Measurements from ENCODE around the gene ZNF438.

Gene ZNF438

GRCh38 chr10:30853066-30853465, 178.6 kb downstream of the ZNF438 start:
- Histone ChIP-seq H4K20me1 (ENCODE audit: insufficient read depth) (no peaks in the 10 kb centered on the region), H3K4me2 (no peak overlapping the region), H3K27ac (no peak overlapping the region), H3K27me3 (ENCODE audit: insufficient read depth, low read depth) (no peaks in the 10 kb centered on the region), H3K9ac (no peak overlapping the region), H3K79me2 (ENCODE audit: insufficient read depth, low read depth) (no peaks in the 10 kb centered on the region), H2AFZ (ENCODE audit: low read depth) (no peak overlapping the region), H3K36me3 (ENCODE audit: insufficient read depth) (no peaks in the 10 kb centered on the region), H3K4me1 (ENCODE audit: low read depth, poor library complexity, severe bottlenecking) (no peaks in the 10 kb centered on the region), H3K4me3 (IDR thresholded peaks at IDR 0.05; ENCODE audit: insufficient read depth, low read depth, low read length) (no peak overlapping the region)
- no peak for TF ChIP-seq CTCF (conservative IDR thresholded peaks at IDR 0.05; ENCODE audit: low read depth, low read length)

GRCh38 chr10:30850776-30851175, 180.9 kb downstream of the ZNF438 start:
- Histone ChIP-seq H3K9ac (no peak overlapping the region), H2AFZ (ENCODE audit: low read depth) (no peak overlapping the region), H3K4me2 (no peak overlapping the region), H3K36me3 (ENCODE audit: insufficient read depth) (no peaks in the 10 kb centered on the region), H3K27ac (no peak overlapping the region), H3K79me2 (ENCODE audit: insufficient read depth, low read depth) (no peaks in the 10 kb centered on the region), H3K4me1 (ENCODE audit: low read depth, poor library complexity, severe bottlenecking) (no peaks in the 10 kb centered on the region), H3K27me3 (ENCODE audit: insufficient read depth, low read depth) (no peaks in the 10 kb centered on the region), H3K4me3 (IDR thresholded peaks at IDR 0.05; ENCODE audit: insufficient read depth, low read depth, low read length) (no peak overlapping the region), H4K20me1 (ENCODE audit: insufficient read depth) (no peaks in the 10 kb centered on the region)
- TF ChIP-seq CTCF (conservative IDR thresholded peaks at IDR 0.05; ENCODE audit: low read depth, low read length) = no peak

- H3K27ac ChIP-seq = no peak overlapping the region
- no peaks in the 10 kb centered on the region for H3K4me1 ChIP-seq (ENCODE audit: low read depth, poor library complexity, severe bottlenecking)
- H3K4me3 ChIP-seq (IDR thresholded peaks at IDR 0.05; ENCODE audit: insufficient read depth, low read depth, low read length) = no peak overlapping the region
- H3K4me2 ChIP-seq = no peak overlapping the region
- no peaks in the 10 kb centered on the region for H3K79me2 ChIP-seq (ENCODE audit: insufficient read depth, low read depth)
- H2AFZ ChIP-seq (ENCODE audit: low read depth) = no peak overlapping the region
- H3K9ac ChIP-seq = no peak overlapping the region
- no peaks in the 10 kb centered on the region for H3K36me3 ChIP-seq (ENCODE audit: insufficient read depth)
- TF ChIP-seq CTCF (conservative IDR thresholded peaks at IDR 0.05; ENCODE audit: low read depth, low read length) = no peak
- H4K20me1 ChIP-seq (ENCODE audit: insufficient read depth) = no peaks in the 10 kb centered on the region
- no peaks in the 10 kb centered on the region for H3K27me3 ChIP-seq (ENCODE audit: insufficient read depth, low read depth)
Observed at GRCh38 chr10:30849231-30850035, 182.2 kb downstream of the ZNF438 start.

- no peak overlapping the region for H3K4me2 ChIP-seq
- no peak overlapping the region for H3K4me3 ChIP-seq (IDR thresholded peaks at IDR 0.05; ENCODE audit: insufficient read depth, low read depth, low read length)
- no peaks in the 10 kb centered on the region for H3K79me2 ChIP-seq (ENCODE audit: insufficient read depth, low read depth)
- H3K4me1 ChIP-seq (ENCODE audit: low read depth, poor library complexity, severe bottlenecking) = no peaks in the 10 kb centered on the region
- TF ChIP-seq CTCF (conservative IDR thresholded peaks at IDR 0.05; ENCODE audit: low read depth, low read length) = no peak
- no peak overlapping the region for H3K9ac ChIP-seq
- no peak overlapping the region for H3K27ac ChIP-seq
- H2AFZ ChIP-seq (ENCODE audit: low read depth) = no peak overlapping the region
- H3K36me3 ChIP-seq (ENCODE audit: insufficient read depth) = no peaks in the 10 kb centered on the region
- no peaks in the 10 kb centered on the region for H3K27me3 ChIP-seq (ENCODE audit: insufficient read depth, low read depth)
- H4K20me1 ChIP-seq (ENCODE audit: insufficient read depth) = no peaks in the 10 kb centered on the region
Observed at GRCh38 chr10:30848396-30849032, 183.2 kb downstream of the ZNF438 start.
